Measurements from ENCODE around the gene MINDY4. TPM values are rescaled to one million over a fixed set of nuclear protein-coding genes. Genes with fewer than 3 reads are reported as not detected.

The MINDY4 gene
- total RNA-seq, 6 experiments from 2014 or later = 2.3 to 3.3 (median 2.6) TPM

GRCh38 chr7:30915751-30916150, 144.5 kb downstream of the MINDY4 start:
- H3K9me3 Mint-ChIP-seq = no peaks in the 10 kb centered on the region
- TF ChIP-seq CTCF (IDR thresholded peaks at IDR 0.05) = no peak
- H3K4me3 Mint-ChIP-seq = no peak overlapping the region
- no peak for DNase-seq
- H3K4me1 Mint-ChIP-seq (ENCODE audit: low read depth) = peaks cover 24% of the 10 kb centered on the region
- H3K27me3 Mint-ChIP-seq (ENCODE audit: insufficient read depth) = peaks cover 21% of the 10 kb centered on the region
- H3K27ac Mint-ChIP-seq = no peak overlapping the region
- H3K36me3 Mint-ChIP-seq (ENCODE audit: low read depth) = no peaks in the 10 kb centered on the region

GRCh38 chr7:30916255-30916654, 145.0 kb downstream of the MINDY4 start:
- H3K4me1 Mint-ChIP-seq (ENCODE audit: low read depth) = peaks cover 29% of the 10 kb centered on the region
- H3K36me3 Mint-ChIP-seq (ENCODE audit: low read depth) = no peaks in the 10 kb centered on the region
- no peak overlapping the region; the same call in 1 of the 2 replicates for H3K27ac Mint-ChIP-seq
- peaks cover 19% of the 10 kb centered on the region for H3K27me3 Mint-ChIP-seq (ENCODE audit: insufficient read depth)
- no peak for DNase-seq
- H3K9me3 Mint-ChIP-seq = no peaks in the 10 kb centered on the region
- H3K4me3 Mint-ChIP-seq = no peak overlapping the region
- no peak for TF ChIP-seq CTCF (IDR thresholded peaks at IDR 0.05)

GRCh38 chr7:30916767-30917166, 145.6 kb downstream of the MINDY4 start:
- no peak overlapping the region for H3K4me3 Mint-ChIP-seq
- DNase-seq = no peak
- H3K27me3 Mint-ChIP-seq (ENCODE audit: insufficient read depth) = peaks cover 19% of the 10 kb centered on the region
- no peak overlapping the region for H3K27ac Mint-ChIP-seq
- no peaks in the 10 kb centered on the region for H3K36me3 Mint-ChIP-seq (ENCODE audit: low read depth)
- H3K9me3 Mint-ChIP-seq = no peaks in the 10 kb centered on the region
- TF ChIP-seq CTCF (IDR thresholded peaks at IDR 0.05) = no peak
- peaks cover 32% of the 10 kb centered on the region for H3K4me1 Mint-ChIP-seq (ENCODE audit: low read depth)

GRCh38 chr7:30917216-30917893, 146.1 kb downstream of the MINDY4 start:
- no peak for DNase-seq
- Mint-ChIP-seq H3K4me3 (no peak overlapping the region), H3K27ac (no peak overlapping the region), H3K27me3 (ENCODE audit: insufficient read depth) (peaks cover 16% of the 10 kb centered on the region), H3K9me3 (no peaks in the 10 kb centered on the region), H3K36me3 (ENCODE audit: low read depth) (no peaks in the 10 kb centered on the region), H3K4me1 (ENCODE audit: low read depth) (peaks cover 32% of the 10 kb centered on the region)
- TF ChIP-seq CTCF (IDR thresholded peaks at IDR 0.05) = no peak

- Mint-ChIP-seq H3K27ac (no peak overlapping the region), H3K4me3 (no peak overlapping the region), H3K27me3 (ENCODE audit: insufficient read depth) (peaks cover 12% of the 10 kb centered on the region), H3K4me1 (ENCODE audit: low read depth) (peaks cover 32% of the 10 kb centered on the region), H3K9me3 (no peaks in the 10 kb centered on the region), H3K36me3 (ENCODE audit: low read depth) (no peaks in the 10 kb centered on the region)
- TF ChIP-seq CTCF (IDR thresholded peaks at IDR 0.05) = no peak
- no peak for DNase-seq
These were observed 147.5 kb downstream of the MINDY4 start for GRCh38 chr7:30918676-30919075.

Data from HFFc6 (cell line).